GM21367 (cell line): ENCODE results near the gene ST6GALNAC1.
"Not testable (repeated sequence)": the region's sequence is repeated elsewhere in the genome, so short reads cannot be mapped to it uniquely, and the experiment has no call there.

Experiments
- ATAC-seq: cut with Tn5 transposase; IDR thresholded peaks from one replicate; pipeline ENCODE4 v1.9.1; 2021; ENCODE audit not compliant: unreplicated experiment

The ST6GALNAC1 gene

DNA sequence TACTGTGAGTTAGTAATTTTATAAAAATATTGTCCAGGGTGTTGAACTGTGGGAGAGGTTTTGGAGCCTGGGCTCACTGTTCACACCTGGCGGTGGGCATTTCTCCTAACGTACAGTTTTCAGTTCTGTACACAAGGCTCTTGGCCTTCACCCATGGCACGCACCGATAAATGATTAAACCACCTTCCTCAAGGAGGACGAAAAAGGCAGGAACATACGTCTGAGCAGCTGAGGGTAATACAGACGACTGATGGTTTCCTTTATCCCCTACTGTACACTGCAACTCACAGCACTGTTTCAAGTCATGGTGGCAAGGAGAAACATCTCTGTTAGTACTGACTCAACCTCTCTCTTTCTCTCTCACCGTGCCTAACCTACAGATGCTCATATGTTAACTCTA is 1.4 kb upstream of the ST6GALNAC1 start:
- no peak for ATAC-seq

DNA sequence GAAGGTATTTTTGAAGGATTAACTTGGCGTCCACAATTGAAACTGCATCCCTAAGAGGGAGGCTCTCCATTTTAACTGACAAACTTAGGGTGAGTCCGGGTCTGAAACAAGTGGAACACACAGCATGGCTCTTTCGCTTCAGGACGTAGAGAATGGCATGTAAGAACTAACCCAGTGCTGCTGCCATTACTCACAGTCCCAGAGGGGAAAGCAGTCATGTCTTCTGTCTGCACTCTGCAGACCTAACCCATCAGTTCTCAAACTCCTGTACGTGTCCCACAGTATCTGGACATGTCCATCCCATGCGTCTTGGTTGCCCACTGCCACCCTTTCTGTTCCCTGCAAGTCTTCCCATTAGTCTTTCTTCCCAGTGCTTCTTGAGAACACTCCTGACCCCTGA is 563 bp downstream of the ST6GALNAC1 start:
- no peak for ATAC-seq

DNA sequence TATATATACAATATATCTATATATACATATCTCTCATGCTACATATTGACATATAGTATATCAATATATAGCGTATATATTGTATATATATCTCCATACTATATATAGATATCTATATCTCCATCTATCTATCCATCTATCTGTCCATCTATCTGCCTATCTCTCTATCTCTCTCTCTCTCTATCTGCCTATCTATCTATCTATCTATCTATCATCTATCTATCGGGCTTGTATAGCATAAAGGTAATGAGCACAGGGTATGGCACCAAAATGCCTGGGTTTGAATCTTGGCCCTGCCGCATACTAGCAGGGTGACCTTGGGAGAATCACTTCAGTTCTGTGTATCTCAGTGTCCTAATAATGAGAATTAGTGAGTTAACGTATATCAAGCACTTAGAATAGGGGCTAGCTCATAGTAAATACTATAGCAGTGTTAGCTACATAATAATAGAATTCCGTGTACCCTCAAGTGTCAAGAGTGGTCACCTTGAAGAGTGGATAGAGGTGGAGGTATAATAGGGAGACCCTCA is 1.5 kb downstream of the ST6GALNAC1 start:
- no peak for ATAC-seq

DNA sequence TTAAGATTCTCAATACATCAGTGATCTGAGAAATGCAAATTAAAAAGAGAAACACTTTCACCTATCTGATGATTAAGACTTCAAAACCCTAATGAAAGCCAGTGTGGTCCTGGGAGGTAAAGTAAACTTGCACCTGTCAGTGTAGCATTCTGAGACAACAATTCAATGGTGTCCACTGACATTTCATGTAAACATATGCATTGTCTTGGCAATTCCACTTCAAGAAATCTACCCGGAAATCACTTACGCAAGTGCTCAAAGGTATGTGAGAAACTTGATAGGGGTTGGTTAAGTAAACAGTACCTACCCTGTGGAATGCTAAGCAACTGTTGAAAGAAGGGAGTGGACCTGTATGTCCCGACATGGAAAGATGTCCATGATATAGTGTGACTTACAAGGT is 2.1 kb downstream of the ST6GALNAC1 start:
- no peak for ATAC-seq

DNA sequence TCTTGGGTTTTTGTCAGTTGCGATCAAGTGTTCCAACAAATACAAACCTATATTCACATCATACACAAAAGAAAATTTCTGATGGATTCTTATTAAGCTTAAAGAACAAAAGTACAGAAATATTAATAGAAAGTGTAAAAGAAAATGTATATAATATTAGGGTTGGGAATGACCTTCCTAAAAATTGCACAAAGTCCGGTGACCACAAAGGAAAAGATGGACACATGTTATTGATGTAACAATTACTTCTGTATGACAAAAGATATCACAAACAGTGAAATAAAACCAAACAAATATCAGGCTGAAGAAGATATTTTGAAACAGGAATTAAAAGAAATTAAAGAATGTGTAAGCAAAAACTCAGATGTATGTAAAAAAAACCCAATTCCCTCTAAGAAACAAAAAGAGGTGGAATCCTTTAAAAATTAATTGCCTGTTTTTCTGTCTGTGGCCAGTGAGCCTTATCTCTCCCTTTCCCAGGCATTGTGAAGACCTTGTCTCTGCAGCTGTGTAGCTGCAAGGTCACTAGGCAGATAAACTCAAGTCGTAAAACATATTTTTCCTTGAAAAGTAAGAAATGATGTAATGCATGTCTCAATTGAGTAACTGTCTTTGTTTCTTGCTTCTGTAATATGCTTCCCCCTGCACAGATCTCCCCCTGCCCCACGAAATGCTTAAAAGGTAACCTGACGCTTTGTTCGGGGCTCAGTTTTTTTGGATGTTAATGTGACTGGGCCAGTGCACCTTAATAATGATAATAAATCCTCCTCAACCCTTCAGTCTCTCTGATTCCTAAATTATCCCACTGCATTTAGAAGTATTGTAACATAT is 2.8 kb downstream of the ST6GALNAC1 start:
- no peak for ATAC-seq

DNA sequence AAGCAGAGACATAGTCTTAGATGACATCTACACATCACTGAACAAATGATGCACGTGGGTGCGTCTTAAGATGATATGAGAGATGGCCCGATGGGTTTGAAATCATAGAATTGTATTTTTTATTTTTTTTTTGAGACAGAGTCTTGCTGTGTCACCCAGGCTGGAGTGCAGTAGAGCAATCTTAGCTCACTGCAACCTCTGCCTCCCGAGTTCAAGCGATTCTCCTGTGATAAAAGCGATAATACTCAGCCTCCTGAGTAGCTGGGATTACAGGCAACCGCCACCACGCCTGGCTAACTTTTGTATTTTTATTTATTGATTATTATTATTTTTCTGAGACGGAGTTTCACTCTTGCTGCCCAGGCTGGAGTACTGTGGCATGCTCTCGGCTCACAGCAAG is 5.3 kb downstream of the ST6GALNAC1 start:
- ATAC-seq: no peak

DNA sequence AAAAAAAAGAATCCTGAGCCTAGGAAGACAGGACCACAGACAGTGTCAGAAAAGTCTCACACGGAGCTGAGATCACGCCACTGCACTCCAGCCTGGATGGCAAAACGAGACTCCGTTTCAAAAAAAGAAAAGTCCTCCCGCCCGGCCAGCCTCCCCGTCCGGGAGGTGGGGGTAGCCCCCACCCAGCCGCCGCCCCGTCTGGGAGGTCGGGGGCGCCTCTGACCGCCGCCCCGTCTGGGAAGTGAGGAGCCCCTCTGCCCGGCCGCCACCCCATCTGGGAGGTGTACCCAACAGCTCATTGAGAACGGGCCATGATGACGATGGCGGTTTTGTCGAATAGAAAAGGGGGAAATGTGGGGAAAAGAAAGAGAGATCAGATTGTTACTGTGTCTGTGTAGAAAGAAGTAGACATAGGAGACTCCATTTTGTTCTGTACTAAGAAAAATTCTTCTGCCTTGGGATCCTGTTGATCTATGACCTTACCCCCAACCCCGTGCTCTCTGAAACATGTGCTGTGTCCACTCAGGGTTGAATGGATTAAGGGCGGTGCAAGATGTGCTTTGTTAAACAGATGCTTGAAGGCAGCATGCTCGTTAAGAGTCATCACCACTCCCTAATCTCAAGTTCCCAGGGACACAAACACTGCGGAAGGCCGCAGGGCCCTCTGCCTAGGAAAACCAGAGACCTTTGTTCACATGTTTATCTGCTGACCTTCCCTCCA is 6.9 kb downstream of the ST6GALNAC1 start:
- ATAC-seq: not testable (repeated sequence)

DNA sequence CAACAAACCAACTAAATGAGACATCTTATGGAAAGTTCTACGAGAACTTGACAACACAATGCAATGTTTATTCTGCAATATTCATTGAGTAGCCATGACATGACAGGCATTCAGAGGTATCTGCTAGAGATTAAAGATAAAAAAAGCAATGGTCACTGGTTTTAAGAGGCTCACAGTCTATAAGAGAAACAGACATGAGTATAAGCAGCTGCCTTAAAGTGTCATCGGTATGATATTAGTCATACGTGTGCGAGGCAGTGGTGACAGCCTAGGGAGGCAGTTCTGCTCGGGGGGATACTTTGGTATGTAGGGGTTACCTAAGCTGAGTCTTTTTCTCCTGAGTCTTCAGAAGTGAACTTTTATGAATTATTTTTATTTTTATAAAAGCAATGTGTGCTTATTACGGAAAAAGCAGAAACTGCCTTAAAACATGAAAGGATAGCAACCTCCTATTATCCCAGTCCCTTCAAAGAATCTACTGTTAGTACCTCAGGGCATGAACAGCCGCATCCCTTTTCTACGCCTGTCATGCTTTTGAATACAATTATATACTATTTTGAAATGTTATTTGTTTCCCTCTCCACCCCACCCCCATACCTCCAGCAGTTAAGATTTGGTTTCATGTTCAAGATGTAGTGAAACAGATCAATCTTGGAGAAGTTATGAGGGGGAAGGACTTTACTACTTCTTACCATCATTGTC is 7.7 kb downstream of the ST6GALNAC1 start:
- no peak for ATAC-seq

DNA sequence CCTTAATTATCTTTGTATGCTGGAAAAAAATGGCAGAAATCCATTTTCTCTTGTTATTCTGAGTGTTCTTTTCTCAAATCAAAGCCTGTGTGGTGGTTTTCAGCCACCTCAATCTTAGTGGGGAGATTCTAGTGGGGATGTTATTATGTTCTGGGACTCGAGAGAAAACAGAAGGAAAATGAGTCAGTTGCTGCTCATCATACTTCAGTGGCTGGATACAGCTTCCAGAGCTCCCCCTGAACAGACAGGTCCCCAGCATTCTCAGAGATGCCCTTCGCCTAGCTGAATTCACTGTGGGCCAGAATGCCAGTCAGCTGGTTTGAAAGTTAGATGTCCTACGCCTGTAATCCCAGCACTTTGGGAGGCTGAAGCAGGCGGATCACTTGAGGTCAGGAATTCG is 8.5 kb downstream of the ST6GALNAC1 start:
- ATAC-seq: no peak

DNA sequence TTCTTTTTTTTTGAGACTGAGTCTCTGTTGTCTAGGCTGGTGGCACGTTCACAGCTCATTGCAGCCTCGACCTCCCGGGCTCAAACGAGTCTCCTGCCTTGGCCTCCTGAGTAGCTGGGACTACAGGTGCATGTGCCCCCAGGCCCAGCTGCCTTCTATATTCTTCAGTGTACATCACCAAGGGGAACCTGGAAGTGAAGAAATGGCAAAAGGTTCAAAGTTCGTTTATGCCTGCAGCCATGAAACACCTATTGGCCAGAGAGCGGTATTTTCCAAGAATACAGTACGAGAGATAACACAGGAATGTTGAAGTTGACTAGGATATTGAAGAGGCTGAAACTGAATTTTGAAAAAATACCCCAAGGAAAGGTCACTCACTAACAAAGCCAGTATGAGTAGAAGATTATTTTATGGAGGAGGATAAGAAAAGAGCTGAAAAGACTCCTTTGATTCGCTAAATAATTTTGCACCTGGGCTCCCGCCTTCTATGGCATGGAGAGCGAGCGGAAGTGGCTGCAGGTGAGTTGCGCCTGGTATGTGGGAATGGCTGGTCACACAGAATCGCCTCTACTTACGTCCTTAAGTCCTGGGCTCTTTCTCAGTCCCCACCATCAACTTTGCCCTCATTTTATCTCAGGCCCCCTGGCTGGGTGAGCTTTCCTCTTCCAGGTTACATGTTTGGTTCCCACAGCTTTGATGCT is 9.8 kb downstream of the ST6GALNAC1 start:
- ATAC-seq: no peak

DNA sequence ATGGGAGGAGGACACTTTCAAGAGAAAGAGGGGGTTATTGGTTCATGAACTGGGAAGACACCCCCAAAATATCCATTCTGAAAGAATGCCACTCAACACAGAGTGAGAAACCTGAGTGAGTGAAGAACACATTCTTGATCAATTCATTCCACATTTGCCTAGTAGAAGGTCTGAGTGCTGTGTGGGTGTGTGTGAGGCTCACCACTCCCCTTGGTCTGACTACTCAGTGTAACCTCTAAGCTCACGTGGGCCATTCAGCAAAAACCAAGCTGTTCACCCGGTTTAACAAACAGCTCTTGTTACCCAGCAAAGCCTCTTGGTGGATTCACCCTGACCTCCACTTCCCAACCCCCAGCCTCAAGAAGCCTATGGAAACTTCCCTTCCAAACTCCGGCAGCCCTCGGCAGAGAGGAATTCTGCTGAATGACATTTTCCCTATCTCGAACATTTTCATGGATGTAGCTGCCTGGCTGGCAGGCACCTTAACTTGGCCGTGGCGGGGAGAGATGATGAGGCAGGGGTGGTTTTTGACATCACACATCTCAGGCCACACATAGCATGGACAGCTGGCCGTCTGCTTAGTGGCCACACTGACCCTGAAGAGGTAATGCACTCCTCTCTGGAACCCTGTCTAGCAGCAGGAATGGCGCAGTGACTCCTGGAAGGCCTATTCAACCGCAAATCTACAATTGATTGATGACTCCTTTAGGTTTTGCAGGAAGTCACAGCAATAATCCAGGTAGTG is 11.6 kb downstream of the ST6GALNAC1 start:
- no peak for ATAC-seq

DNA sequence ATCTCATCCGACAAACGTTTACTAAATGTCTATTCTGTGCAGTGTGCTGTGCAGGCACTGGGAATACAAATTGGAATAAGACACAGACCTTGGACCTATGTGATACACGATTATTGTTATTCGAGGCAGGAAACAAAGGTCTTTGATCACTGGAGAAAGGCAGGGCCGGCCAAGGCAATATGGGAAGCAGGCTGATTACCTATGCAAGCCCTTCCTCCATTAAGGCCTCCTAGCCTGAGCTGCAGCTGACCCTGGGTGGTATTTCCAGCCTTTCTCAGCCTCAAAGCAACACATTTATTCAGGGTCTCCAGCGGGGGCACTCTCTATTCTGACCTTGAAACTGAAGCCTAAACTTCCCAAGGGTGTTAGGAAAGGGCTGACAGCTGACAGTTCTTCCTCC is 13.4 kb downstream of the ST6GALNAC1 start:
- no peak for ATAC-seq

DNA sequence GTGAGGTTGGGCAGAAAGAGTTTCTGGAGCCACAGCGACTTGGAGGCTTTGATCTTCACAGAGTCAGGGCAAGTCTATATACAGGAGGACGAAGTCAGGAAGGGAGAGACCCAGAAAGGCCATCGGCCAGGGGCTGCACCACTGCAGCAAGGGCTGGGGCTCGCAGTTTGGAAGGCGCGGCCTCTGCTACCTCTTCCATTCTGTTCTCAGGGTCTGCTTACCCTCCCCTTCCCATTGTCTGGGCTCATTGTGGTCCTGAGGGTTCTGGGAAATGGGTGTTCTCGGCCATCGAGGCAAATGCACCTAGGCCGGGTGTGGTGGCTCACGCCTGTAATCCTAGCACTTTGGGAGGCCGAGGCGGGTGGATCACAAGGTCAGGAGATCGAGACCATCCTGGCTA is 16.0 kb downstream of the ST6GALNAC1 start:
- no peak for ATAC-seq

DNA sequence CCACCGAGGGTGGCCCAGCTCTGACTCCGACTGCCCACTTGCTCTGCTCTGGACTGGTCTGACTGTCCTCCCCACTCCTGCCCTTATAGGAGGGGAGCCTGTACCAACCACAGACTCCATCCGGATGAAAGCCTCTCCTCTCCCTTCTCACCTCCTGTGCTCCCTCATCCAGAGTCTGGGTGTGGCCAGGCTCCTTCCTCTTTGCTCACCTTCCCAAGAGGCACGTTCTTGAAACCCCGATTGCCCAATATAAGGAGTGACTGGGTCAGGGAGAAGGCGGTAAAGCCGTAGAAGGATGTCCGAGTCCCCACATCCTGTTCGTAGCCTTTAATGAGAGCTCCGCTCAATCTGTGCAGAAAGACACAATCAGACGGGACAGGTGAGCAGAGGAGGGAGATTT is 17.1 kb downstream of the ST6GALNAC1 start:
- no peak for ATAC-seq

DNA sequence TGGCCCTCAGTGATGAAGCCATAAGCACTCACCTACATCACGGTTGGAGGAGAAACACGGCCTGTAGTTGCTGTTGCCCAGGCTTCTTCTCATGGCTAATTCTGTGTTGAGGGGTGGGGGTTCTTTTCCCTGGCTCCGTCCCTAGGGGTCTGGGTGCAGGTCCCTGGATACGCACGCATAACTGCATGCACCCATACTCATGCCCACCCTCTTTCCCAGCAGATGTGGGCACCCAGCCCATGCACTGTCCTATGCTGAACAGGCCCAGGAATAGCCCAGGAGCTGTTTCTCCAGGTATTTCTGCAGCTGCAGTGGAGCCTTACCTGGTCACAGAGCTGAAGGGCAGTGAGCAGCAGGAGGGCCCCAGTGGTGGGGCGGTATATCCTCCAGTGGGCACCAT is 18.1 kb downstream of the ST6GALNAC1 start:
- ATAC-seq: no peak

DNA sequence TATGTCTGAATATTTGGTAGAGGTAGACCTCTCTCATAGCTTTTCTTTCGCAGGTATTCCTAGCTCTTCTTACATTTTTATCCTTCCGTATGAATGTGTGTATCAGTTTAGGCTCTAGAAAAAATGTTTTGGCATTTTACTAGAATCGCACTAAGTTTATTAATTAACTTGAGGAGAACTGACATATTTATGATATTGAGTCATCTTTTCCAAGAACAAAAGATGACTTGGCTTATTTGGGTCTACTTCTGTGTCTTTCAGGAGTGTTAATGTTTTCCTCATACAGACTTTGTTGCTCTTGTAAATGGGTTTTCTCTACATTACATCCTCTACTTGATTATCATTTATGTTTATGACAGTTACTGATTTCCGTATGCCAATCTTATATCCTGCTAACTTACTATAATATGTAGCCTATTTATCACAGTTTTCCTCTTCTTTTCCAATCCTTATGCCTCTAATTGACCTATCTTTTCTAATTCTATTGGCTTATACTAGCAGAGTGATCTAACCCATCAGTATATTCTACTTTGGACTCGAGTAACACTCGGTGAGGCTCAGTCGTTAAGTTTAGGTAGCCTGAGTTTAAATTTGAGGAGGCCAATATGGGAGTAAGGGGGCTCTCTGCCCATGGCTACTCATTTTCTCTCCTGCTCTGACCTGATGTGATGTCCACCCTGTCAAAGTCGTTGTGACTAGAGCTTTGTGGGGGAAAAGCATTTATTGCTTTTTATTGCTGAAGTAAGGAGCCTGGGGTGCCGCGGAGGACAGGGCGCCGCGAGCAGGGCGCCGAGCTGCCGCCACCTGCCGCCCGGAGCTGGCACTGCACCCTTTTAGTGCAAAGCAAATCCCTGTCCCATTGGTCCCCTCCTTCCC is 20.0 kb downstream of the ST6GALNAC1 start:
- ATAC-seq: no peak

DNA sequence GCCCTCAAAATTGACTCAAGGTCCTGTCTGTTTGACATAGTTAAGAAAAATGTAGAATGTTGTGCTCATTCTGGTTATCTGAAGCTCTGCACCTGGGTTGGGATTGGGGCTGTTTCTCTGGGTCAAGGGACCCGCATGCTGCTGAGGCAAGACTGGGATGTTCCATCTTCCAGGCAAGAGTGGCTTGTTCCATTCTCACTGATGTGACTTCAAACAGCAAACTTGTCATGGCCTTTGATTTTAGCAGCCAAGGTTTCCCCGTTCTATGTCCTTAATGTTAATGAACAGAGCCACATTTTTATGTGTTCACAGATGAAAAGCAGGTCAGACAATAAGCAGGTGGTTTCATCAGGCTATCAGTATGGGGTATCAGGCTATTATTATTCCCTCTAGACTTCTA is 25.7 kb downstream of the ST6GALNAC1 start:
- ATAC-seq: no peak

DNA sequence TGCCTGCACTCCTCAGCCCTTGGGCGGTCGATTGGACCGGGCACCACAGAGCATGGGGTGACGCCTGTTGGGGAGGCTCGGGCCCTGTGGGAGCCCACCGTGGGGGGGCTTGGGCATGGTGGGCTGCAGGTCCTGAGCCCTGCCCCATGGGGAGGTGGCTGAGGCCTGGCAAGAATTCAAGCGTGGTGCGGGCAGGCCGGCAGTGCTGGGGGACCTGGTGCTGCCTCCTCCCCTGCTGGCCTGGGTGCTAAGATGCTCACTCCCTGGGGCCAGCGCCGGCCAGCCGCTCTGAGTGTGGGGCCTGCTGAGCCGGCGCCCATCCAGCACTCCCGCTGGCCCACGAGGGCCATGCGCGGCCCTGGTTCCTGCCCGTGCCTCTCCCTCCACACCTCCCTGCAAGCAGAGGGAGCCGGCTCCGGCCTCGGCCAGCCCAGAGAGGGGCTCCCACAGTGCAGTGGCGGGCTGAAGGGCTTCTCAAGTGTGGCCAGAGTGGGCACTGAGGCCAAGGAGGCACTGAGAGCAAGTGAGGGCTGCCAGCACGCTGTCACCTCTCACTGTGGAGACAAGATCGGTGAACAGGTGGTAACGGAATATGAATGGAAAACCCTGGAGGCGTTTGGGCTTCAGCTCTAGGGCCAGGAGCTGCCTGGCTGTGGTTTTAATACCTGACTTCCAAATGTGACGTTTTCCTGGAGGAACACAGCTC is 28.5 kb downstream of the ST6GALNAC1 start:
- ATAC-seq: no peak
